Superior temporal gyrus (tissue), 1 donor: ENCODE data around the gene CCDC40.
"Not testable (repeated sequence)": the region's sequence is repeated elsewhere in the genome, so short reads cannot be mapped to it uniquely, and the experiment has no call there.

Source experiments
- DNase-seq: peaks from one replicate; pipeline ENCODE4 v3.0.0-alpha.2; 2016; ENCODE audit errors: extremely low spot score

CCDC40 gene

DNA sequence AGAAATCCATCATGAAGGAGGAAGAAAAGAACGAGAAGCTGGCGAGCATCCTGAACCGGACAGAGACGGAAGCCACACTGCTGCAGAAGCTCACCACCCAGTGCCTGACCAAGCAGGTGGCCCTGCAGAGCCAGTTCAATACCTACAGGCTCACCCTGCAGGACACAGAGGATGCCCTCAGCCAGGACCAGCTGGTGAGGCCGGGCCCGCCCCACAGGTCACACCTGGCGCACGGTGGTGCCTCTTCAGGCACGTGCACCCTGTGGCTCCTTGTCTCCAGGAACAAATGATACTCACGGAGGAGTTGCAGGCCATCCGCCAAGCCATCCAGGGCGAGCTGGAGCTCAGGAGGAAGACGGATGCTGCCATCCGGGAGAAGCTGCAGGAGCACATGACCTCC, 45.2 kb downstream of the CCDC40 start:
- no peak for DNase-seq

GRCh38 chr17:80082403-80083135, 46.1 kb downstream of the CCDC40 start:
- DNase-seq = peak; percentile 79

GRCh38 chr17:80083136-80083661, 46.8 kb downstream of the CCDC40 start:
- DNase-seq = no peak

DNA sequence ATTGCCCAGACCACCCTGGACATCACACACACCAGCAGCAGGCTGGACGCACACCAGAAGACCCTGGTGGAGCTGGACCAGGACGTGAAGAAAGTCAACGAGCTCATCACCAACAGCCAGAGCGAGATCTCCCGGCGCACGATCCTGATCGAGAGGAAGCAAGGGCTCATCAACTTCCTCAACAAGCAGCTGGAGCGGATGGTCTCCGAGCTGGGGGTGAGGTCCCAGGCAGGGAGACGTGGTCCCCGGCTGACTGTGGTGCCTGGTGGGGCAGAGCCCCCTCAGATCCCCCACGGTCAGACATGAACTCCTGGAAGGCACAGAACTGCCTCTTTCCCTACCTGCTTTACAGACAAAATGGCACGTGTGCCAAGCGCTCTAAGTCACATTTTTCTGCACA, 48.3 kb downstream of the CCDC40 start:
- DNase-seq = no peak

- no peak for DNase-seq
These were observed 49.6 kb downstream of the CCDC40 start for GRCh38 chr17:80086081-80086480.

DNA sequence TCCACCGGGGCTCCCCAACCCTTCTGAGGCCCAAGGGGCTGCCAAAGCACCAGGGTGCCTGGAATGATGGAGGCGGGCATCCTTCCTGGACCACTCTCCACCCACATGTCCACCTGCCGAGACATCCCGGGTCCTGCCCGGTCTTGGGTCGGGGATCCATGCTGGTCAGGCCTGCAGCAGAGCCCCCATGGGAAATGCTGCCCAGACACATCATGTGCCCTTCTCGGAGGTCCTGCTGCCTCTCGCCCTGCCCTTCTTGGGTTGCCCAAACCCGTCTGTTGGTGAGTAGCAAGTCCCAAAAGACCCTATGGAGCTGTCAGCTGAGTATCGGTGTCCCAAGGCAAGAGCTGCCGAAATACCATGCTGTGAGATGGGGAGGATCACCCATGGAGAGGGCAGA, 50.2 kb downstream of the CCDC40 start:
- DNase-seq = no peak

DNA sequence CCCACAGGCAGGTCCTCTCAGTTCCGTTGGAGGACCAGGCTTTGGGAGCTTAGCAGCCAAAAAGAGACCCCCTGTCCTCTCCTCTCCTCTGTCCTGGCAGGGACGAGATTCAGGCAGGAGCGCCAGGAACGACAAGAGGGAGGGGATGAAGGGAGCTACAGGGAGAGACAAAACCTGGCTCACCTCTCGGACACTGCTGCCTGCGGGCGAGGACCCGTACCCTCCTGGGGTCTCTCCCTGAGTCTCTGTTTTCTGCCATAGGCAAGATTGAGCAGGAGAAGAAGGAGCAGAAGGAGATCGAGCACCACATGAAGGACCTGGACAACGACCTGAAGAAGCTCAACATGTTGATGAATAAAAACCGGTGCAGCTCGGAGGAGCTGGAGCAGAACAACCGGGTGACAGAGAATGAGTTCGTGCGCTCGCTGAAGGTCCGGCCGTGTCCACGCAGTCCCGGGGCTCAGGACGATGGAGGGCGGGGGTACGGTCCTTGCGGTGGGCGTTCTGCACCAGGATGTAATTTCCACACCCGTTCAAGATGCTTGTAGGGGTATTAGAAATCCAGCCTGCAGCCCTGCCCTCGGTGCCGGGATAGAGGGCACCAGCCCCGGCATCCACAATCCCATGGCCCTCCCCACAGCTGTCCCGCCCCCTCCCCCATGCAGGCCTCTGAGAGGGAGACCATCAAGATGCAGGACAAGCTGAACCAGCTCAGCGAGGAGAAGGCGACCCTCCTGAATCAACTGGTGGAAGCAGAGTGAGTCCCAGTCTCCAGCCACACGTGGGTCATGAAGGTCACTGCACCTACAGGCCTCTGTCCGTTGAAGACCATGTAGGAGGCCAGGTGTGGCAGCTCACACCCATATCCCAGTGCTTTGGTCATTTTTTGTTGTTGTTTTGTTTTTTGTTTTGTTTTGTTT, 51.2 kb downstream of the CCDC40 start:
- DNase-seq = no peak

- no peak for DNase-seq
These were observed 53.3 kb downstream of the CCDC40 start for GRCh38 chr17:80089762-80090161.

DNA sequence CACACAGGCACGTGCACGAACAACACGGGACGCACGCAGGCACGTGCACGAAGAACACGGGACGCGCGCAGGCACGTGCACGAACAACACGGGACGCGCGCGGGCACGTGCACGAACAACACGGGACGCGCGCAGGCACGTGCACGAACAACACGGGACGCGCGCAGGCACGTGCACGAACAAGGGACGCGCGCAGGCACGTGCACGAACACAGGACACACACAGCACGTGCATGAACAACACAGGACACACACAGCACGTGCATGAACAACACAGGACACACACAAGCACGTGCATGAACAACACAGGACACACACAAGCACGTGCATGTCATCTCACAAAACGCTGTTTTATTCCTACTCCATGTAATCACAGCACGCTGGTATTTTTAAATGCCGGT, 53.7 kb downstream of the CCDC40 start:
- not testable (repeated sequence) for DNase-seq

DNA sequence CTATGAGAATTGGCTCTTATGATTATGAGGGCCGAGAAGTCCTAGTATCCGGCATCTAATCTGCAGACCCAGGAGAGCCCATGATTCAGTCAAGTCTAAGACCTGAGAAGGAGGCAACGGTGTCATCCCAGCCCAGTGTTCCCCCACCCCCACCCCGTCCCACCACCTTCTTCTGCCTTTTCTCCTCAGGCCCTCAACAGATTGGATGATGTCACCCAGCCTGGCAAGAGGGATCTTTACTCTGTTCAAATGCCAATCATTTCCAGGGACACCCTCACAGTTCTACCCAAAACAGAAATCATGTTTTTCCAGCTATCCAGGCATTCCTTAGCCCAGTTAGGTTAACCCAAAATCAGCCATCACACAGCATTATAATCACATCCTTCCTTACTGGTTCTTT, 54.9 kb downstream of the CCDC40 start:
- no peak for DNase-seq

- DNase-seq = no peak
These were observed 56.5 kb downstream of the CCDC40 start for GRCh38 chr17:80092959-80093358.

DNA sequence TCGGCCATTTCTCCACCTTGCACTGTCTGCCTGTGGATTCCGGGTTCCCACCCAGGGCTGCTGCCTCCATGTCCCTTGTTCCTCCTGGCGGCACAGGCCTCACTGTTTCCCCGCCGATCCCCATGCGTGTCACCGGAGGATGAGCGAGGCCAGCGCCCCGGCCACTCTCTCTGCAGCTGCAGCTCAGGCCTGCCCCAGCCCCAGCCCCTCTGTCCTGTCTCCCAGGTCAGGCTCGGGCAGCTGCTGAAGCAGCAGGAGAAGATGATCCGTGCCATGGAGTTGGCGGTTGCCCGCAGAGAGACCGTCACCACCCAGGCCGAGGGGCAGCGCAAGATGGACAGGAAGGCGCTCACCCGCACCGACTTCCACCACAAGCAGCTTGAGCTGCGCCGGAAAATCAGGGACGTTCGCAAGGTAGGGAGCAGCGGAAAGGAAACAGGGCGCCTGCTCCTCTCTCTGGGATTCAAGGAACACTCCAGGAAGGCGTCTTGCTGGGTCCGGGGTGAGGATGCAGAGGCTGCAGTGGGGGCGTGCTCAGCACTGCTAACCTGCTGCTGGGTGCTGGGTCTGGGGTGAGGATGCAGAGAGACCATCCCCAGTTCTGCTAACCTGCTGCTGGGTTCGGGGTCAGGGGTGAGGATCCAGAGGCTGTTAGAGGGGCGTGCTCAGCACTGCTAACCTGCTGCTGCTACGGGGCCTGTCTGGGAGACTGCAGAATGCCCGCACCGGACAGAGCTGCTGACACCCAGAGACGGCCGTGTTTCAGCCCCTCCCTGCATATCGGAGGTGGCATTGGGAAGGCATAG, 58.8 kb downstream of the CCDC40 start:
- no peak for DNase-seq

DNA sequence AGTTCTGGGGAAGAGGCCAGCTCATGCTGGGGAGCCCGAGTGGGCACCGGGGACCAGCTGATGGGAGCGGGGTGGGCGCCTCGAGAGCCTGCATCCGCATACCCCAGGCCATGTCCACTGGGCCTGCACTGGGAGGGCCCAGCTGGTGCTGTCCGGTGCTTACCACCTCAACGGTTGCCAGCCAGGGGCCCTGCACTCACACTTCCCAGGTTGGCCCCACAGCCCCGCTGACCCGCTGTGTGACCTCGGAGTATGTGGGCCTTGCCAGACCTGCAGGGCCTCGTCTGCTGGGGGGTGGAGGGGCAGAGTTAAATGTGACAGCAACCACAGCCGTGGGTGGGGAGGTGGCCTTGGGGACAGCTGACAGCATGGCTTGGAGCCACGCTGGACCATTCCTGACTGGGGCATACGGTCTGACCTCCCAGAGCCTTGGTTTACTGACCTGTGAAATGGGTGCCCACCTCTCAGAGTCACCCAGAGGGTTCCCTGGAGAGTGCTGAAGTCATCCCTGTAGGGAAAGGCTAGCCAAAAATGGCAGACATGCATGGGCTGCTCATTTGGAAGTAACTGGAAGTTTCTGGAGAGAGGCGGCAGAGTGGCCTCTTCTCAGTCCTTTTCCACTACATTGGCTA, 59.5 kb downstream of the CCDC40 start:
- no peak for DNase-seq

GRCh38 chr17:80096561-80097021, 60.1 kb downstream of the CCDC40 start:
- no peak for DNase-seq

DNA sequence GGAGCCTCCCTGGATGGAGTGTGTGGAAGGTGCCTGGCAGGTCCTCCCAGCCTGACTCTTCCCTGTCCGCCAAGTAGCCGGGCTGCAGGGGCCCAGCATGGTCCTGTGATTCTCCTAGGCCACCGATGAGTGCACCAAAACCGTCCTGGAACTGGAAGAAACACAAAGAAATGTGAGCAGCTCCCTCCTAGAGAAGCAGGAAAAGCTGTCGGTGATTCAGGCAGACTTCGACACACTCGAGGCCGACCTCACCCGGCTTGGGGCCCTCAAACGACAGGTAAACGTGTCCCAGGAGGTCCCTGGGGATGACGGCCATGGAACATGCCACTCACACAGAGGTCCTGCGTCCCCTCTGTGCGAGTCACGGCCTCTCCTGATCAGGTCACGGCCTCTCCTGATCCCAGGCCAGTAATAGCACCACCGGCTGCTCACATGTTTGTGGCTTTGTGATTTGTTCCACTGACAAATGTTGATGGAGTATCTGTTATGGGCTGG, 60.7 kb downstream of the CCDC40 start:
- no peak for DNase-seq

DNA sequence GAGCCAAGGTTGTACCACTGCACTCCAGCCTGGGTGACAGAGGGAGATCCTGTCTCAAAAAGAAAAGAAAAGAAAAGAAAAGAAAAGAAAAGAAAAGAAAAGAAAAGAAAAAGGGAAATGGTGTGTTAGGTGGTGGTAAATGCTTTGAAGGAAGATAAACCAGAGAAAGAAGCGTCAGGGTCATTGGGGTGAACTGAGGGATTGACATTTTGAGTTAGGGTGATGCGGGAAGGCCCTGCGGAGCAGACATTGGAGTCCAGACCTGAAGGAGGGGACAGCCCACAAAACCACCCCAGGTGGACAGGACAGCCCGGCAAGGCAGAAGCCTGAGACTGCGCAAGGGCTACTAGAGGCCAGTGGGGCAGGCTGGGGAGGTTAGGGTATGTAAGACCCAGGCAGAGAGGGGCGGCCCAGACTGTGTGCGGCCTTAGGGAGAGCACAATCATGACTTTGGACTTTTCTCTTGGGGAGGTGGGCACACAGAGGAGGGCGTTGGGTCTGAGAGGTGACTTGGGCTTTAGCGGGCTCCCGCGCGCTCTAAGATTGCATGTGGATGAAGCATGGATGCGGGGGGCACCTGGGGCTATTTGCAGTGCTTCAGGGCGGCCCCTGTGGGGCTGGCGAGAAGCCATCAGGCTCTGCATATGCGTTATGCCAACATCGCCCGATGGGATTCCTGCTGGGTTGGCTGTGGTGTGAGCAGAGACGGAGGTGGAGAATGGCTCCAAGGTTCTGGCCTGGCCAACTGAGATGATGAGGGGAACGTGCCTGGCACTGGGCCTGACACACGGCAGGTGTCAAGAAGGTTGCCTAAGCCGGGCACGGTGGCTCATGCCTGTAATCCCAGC, 61.6 kb downstream of the CCDC40 start:
- DNase-seq = no peak

DNA sequence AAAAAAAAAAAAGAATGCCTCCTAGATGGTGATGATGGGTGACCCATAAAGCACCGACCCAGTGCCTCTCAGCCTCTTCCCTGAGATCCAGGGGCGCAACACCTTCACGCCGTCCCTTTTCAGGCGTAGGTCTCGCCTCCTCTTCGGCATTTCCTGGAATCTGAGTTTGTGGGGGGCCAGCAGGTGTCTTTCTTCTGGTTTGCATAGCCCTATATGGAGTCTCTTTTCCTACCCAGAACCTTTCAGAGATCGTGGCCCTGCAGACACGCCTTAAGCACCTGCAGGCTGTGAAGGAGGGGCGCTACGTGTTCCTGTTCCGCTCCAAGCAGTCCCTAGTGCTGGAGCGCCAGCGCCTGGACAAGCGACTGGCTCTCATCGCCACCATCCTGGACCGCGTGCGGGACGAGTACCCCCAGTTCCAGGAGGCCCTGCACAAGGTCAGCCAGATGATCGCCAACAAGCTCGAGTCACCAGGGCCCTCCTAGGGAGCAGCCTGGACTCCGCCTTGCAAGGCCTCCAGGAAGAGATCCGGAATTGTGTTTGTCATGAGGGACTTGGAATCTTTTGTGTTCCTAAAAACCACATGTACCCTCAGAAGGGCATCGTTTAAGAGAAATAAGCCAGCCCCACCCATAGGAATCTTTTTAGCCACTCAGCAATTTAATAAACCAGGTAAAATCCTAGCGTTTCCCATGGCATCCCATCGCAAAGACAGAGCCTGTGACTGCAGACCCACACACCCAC, 63.0 kb downstream of the CCDC40 start:
- no peak for DNase-seq

GRCh38 chr17:80100035-80100323, 63.5 kb downstream of the CCDC40 start:
- DNase-seq = no peak

- peak; percentile 79 for DNase-seq
These were observed 64.8 kb downstream of the CCDC40 start, which contains the start of gene GAA for GRCh38 chr17:80101011-80101945. Gene GAA (plus strand): TSS chr17:80101581. CDS start chr17:80104587, 3,006 bp downstream.
